Daoy (cell line): ENCODE data around the gene CCNL2. TPM values are rescaled to one million over a fixed set of nuclear protein-coding genes. Genes with fewer than 3 reads are reported as not detected.
"Not testable (repeated sequence)": the region's sequence is repeated elsewhere in the genome, so short reads cannot be mapped to it uniquely, and the experiment has no call there.

Experiments
- DNase-seq: peaks from one replicate; pipeline ENCODE4 v3.0.0-alpha.2; 2015; ENCODE audit warnings: low read depth
- total RNA-seq: library from RNA; depleted of rRNA; stranded (reverse); fragments of >200 nt; shearing (Covaris generic); gene quantifications from 2 replicates; pipeline ENCODE4 v1.2.3, GENCODE V29; 2014

CCNL2 gene
- total RNA-seq, 1 experiment from 2014 or later, result 81.7 TPM

DNA sequence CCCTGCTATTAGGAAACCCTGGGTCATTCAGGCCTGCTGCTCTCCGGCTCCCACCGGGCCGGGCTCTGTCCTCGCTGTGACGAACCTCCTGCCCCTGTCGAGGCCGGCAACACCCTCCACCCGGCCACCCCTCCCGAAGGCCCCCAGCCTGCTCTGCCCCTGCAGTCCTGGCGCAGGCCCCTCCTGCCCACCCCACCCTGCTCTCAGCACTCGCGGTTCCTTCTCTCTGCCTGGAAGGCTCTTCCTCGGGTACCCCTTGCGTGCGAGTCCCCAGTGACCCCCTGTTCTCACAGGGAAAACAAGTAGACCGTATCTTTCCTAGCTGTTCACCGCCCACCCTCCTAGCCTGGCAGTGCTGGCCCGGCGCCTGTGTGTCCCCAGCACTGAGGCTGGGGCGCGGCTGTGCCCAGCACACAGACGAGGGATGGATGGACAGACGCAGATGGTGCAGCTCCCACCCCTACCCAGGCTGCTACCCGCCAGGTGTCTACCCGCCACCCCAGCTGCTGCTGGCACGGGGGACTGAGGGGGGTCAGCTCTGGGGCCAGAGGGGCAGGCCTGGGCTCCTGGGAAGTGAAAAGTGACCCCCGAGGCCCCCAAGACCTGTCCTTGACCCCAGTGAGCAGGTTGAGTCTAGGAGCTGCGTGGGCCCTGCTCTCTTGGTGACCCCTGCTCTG is 33.3 kb upstream of the CCNL2 start:
- no peak for DNase-seq

- DNase-seq, result no peak
Observed at GRCh38 chr1:1431845-1432273, 32.7 kb upstream of the CCNL2 start.

DNA sequence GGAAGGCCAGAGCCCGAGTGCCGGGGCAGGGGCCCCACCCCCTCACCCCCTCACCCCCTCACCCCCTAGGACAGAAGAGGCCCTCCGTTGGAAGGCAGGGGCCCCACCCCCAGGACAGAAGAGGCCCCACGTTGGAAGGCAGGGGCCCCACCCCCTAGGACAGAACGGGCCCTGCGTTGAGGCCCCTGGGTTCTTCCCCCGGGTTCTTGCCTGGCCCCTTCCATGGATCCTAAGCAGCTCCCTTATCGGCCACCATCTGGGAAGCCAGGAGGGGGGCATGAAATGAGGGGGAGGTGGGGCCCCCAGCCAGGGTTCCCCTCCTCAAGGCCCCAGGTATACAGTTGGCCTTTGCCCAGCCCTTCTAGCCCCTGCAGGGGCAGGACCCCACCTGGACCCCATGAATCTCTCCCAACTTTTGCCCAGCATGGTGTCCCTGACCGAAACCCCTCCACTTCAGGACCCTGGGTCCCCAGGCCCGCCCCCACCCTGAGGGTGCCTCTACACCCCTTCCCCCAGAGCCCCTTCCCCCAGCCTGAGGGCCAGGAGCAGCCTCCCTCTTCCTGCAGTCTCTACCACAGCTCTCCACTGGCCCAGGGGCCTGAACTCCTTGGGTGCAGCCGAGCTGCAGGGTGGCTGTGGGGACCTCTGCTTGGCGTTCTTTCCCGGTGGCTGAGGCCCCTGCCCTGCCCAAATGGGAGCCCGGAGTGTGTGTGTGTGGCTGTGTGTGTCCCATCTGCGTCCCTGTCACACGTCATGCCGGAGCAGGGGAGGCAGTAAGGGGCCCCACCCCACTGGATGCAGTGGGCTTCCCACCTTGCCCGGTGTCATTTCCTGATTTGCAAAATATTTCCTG is 32.1 kb upstream of the CCNL2 start:
- no peak for DNase-seq

DNA sequence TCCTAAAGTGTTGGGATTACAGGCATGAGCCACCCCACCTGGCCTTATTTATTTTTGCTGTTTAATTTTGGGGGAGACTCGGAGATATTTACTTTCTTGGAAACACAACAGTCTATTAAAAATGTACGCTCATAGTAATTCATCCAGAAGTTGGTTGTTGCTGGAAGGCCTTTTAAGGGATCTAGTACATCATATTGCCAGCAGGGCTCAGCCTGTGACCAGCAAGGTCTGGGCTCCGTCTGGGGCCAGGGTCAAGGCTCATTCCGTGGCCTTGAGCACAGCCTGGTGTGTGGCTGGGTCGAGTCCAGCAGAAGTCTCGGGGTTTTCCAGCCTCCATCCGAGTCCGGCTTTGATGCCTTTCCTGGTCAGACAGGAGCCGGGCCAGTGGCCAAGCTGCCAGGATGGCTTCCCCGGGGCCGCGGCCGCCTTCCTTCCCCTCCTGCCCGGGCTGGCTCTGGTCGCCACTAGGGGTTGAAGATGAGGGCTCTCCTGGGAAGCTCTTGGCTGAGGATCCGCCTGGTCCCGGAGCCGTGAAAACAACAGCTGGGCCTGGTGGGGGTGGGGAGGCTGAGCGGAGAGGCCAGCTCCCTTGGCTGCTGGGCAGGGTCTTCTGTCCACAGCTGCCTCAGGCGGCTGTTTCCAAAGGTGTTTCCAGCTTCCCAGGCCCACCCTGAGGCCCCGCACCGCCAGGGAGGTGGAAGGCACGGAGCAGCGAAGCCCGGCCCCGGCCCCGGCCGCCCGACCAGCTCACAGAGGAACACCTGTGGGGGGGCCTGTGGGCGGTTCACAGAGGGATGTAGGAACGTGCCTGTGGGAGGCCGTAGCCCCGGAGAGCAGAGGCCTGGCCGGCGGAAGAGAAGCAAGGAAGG is 31.2 kb upstream of the CCNL2 start:
- DNase-seq, result no peak

DNA sequence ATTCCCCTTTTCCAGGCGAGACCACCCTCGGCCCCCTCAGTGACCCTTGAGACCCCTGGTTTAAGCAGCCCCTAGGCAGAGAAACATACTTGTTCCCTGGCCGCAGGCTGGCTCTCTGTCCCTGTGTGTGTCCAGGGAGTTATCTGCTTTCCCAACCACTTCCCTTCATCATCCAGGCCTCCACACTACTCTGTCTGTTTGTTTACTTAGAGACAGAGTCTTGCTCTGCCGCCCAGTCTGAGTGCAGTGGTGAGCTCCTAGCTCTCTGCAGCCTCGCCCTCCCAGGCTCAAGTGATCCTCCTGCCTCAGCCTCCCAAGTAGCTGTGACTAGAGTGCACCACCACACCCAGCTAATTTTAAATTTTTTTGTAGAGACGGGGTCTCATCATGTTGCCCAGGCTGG is 30.5 kb upstream of the CCNL2 start:
- DNase-seq, result no peak

DNA sequence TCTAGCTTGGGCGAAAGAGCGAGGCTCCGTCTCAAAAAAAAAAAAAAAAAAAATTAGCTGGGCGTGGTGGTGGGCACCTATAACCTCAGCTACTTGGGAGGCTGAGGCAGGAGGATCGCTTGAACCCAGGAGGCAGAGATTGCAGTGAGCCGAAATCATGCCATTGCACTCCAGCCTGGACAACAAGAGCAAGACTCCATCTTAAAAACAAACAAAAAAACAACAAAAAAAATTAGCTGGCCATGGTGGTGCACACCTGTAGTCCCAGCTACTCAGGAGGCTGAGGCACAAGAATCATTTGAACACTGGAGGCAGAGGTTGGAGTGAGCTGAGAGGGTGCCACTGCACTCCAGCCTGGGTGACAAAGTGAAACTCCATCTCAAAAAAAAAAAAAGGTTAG is 29.8 kb upstream of the CCNL2 start:
- not testable (repeated sequence) for DNase-seq

DNA sequence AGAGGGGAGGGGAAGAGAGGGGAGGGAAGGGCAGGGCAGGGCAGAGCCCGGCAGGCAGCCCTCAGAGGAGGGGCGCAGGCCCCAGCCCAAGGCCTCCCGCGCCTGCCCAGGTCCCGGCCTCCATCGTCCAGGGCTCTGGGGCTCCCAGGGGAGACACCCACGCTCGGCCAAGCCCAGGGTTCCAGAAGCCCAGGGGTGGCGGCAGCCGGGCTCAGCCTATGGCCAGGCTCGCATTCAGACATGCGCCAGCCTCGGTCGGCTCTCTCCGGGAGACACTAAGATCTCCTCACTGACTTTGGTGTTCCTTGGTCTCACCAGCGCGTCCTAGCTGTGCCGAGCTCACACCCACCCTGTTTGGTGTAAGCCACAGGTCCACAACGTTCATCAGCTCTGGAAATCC is 29.0 kb upstream of the CCNL2 start:
- DNase-seq, result no peak

DNA sequence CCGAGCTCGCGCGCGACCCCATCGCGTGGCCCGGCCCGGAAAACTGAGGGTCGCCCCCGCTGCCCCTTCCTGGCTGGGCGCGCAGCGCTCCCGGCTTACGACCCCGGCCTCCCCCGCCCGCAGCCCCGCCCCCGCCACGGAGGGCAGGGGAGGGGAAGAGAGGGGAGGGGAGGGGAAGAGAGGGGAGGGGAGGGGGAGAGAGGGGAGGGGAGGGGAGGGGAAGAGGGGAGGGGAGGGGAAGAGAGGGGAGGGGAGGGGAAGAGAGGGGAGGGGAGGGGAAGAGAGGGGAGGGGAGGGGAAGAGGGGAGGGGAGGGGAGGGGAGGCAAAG is 28.6 kb upstream of the CCNL2 start:
- no peak for DNase-seq

GRCh38 chr1:1427106-1427819 is 28.1 kb upstream of the CCNL2 start:
- DNase-seq, result no peak

- DNase-seq, result no peak
Observed at GRCh38 chr1:1426496-1427105, 27.5 kb upstream of the CCNL2 start.

- DNase-seq, result no peak
Observed at GRCh38 chr1:1425753-1426495, 26.8 kb upstream of the CCNL2 start.

DNA sequence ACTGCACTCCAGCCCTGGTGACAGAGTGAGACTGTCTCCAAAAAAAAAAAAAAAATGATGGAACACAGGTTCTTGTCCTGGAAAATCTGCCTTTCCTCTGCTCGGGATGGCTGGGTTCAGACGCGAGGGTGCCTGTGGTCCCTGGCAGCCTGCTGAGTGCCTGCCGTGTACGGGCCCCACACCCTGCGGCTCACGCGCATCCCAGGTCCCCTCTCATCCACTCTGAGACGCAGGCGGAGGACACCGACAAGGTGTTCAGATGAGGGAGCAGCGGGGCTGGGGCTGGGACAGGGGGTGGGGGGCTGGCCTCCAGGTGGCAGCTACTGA is 26.3 kb upstream of the CCNL2 start:
- DNase-seq, result no peak

- no peak for DNase-seq
Observed at GRCh38 chr1:1424707-1425106, 25.6 kb upstream of the CCNL2 start.

DNA sequence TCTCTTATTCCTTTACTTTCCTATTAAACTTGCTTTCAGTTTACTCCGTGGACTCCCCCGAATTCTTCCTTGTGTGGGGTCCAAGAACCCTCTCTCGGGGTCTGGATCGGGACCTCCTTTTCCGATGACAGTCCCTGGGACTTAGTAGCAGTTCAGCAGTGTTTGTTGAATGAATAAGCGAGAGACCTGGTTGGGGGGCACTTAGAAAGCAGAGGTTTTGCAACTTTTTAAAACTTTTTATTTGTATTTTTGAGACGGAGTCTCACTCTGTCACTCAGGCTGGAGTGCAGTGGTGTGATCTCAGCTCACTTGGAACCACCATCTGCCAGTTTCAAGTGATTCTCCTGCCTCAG is 24.1 kb upstream of the CCNL2 start:
- DNase-seq, result no peak

DNA sequence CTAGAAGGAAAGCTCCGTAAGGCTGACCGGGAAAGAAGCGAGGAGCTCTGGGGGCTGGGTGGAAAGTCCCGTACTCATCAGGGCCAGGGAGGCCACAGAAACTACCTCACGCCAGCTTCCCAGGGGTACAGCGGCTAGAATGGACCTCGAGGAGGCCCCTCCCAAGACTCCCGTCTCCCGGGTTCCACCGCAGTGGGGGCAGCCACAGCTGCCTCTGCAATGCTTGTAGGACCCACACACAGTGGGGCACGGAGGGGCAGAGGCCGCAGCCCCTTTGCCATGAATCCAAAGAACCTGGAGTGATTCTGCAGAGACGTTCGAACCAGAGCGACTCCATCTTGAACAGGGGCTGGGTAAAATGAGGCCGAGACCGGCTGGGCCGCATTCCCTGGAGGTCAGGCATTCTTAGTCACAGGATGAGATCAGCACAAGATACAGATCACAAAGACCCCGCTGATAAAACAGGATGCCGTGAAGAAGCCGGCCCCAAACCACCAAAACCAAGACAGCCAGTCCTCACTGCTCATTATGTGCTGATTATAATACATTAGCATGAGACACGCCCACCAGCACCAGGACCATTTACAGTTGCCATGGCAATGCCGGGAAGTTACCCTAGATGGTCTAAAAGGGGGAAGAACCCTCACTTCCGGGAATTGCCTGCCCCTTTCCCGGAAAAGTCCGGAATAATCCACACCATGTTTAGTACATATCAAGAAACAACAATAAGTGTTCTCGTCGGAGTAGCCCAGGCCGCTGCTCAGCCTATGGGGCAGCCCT is 23.5 kb upstream of the CCNL2 start:
- DNase-seq, result peak; percentile 79

- DNase-seq, result peak; percentile 2
Observed at GRCh38 chr1:1421907-1422464, 22.9 kb upstream of the CCNL2 start.

DNA sequence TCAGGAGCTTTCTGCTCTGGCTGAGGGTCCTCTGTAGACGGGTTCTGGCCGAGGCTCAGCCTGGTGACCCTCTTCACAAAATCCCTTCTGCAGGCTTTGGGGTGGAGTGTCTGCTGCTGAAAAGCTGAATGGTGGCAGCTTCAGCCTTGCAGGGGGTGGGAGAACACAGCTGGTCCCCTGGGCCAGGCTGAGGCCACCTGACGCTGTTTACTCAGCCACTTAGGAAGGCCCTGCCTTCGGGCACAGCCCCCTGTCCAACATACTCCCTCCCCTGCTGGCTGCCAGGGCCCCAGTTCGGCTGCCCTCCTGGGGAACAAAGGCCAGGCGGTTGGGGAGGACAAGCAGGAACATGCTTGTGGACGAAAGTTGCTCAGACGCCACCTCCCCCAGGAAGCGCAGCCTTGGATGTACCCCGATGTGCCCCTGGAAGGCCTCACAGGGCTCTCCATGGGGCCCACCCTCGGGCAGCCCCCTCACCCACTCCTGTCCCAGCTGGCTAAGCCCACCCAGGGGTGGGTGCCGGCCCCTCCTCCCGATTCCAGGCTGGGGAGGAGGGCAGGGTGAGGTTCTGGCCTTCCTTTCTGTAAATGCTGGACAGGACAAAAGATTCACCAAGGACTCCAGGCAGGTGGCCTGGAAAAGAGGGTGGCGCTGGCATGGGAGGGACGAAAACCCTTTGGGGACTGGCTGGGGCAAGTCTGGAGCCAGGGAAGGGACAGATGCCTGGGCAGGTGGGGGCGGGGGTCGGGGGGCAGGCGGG is 22.2 kb upstream of the CCNL2 start, which contains the start of gene ANKRD65:
Gene ANKRD65 (minus strand): TSS at position 130 of the 760 bp plus-strand sequence. CDS start 271 bp downstream, outside the sequence.
- peak; percentile 12 for DNase-seq

GRCh38 chr1:1420654-1421141 is 21.6 kb upstream of the CCNL2 start:
- no peak for DNase-seq
